22Rv1 (cell line): ENCODE data around the gene FBXW7.

ENCODE experiments used
- H3K27ac ChIP-seq: fragments of 450-650 bp; 2 replicates; pipeline ENCODE4 v1.5.1; 2017
- CTCF ChIP-seq: fragments of 450-650 bp; IDR thresholded peaks from 2 replicates; pipeline ENCODE4 v1.5.1; 2017; ENCODE audit warnings: mild to moderate bottlenecking
- ZFX ChIP-seq: fragments of 450-650 bp; IDR thresholded peaks from 2 replicates; pipeline ENCODE4 v1.6.1; 2017; ENCODE audit warnings: antibody characterized with exemption, borderline replicate concordance

The FBXW7 gene

GRCh38 chr4:152577708-152578396 lies 42.0 kb upstream of the FBXW7 start:
- H3K27ac ChIP-seq = no peak overlapping the region
- no peak for TF ChIP-seq ZFX
- TF ChIP-seq CTCF = no peak

DNA sequence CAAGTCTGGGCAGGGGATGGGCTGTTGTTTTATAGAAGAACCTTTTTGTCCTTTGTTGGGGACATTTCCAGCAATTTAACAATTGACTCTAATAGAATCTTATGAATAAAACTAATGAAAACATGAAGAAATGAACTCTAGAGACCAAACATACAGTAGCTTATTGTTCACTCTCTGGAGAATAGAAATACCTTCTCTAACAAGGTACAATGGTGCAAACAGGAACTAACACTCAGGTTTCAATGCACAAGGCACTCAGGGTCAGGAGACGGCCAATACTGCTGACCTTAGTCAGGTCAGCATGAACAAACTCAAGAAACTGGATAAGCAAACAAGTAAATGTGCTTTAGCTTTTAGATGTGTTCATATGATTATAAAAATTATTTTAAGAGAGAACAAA lies 39.6 kb upstream of the FBXW7 start:
- no peak for TF ChIP-seq ZFX
- TF ChIP-seq CTCF = no peak
- H3K27ac ChIP-seq = no peak overlapping the region

DNA sequence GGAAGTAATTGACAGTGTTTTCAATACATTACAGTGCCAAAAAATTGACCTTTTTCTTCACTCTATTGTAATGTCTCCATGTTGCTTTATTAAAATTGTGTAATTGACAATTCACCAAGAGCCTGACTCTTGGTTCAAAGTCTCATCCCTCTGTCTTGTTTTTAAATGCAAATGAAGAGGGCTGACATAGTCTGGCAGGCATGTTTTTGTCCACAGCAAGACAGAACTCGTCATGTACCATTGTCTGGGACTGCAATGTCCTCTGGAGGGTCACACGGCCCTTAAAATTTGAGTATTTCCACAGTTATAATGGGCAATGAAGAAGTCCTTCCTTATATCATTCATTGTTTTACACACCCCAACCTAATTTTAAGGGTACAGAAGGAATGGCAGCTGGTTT lies 38.0 kb upstream of the FBXW7 start:
- TF ChIP-seq CTCF (no peak), ZFX (no peak)
- H3K27ac ChIP-seq = no peak overlapping the region

- no peak overlapping the region for H3K27ac ChIP-seq
- TF ChIP-seq CTCF = no peak
- no peak for TF ChIP-seq ZFX
Observed at GRCh38 chr4:152572417-152573086, 36.7 kb upstream of the FBXW7 start.

GRCh38 chr4:152571770-152572169 lies 35.9 kb upstream of the FBXW7 start:
- no peak for TF ChIP-seq ZFX
- no peak for TF ChIP-seq CTCF
- no peak overlapping the region for H3K27ac ChIP-seq

GRCh38 chr4:152571296-152571695 lies 35.4 kb upstream of the FBXW7 start:
- H3K27ac ChIP-seq = no peak overlapping the region
- TF ChIP-seq ZFX = no peak
- TF ChIP-seq CTCF = no peak

DNA sequence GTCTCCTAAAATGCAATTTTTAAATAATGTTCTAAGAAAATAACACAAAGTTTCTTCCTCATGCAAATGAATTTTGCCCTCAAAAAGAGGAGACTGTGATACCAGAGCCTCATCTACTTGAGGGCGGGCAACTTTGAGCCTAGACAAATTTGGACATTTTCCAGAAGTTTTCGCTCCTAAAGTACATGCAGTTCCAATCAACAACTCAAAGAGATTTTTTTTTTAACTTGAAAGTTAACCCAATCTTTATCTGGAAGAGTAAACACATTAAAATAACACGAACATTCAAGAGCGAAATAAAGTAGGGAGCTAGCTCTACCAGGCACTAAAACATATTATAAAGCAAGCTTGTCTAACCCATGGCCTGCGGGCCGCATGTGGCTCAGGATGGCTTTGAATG lies 29.4 kb upstream of the FBXW7 start:
- H3K27ac ChIP-seq = no peak overlapping the region
- TF ChIP-seq CTCF = no peak
- TF ChIP-seq ZFX = no peak
